ENCODE data around the gene GORASP2. TPM values are rescaled to one million over a fixed set of nuclear protein-coding genes. Genes with fewer than 3 reads are reported as not detected.

The GORASP2 gene
- total RNA-seq, 1 experiment from 2014 or later: 97.7 TPM

DNA sequence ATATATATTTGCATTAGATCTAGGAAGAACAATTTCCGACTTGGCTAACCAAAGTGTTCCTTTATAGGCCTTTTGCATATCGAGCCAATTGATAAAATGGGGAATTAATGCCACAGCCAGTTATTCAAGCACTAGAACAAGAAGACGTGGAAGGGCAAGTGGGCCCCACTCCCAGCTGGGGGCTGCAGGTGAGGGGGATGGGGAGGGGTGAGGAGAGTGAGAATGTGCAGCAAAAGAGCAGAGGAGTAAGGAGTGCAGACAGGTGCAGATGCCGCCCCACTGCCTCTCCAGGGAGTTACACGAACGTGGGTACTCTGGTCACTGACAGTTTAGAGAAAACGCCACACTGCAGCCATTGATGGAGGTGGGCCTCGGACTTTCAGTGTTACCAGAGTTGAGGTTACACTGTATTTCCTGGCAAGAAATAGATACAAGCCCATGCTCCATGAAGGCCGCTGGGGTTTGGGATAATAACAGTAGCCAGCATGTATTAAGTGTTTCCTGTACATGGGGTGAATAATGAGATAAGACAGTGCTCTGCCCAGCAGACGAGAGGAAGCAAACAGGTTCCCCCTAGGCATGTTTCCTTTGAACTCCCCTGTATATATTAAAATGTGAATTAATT lies 40.9 kb downstream of the GORASP2 start:
- no peak overlapping the region for H4K5ac ChIP-seq (ENCODE audit: insufficient read length, low read depth, low read length)
- no peak overlapping the region; the same call in 1 of the 2 replicates for H3K14ac ChIP-seq (ENCODE audit: insufficient read depth, low read length)
- H3K4me2 ChIP-seq (ENCODE audit: insufficient read depth, insufficient read length, low read length): no peak overlapping the region
- no peak overlapping the region for H2BK15ac ChIP-seq (ENCODE audit: low read depth, low read length)
- no peaks in the 10 kb centered on the region for H4K20me1 ChIP-seq (ENCODE audit: control insufficient read depth, insufficient read depth, insufficient read length)
- no peak overlapping the region for H3T11ph ChIP-seq (ENCODE audit: low read length)
- Mint-ChIP-seq H3K4me3 (no peak overlapping the region), H3K27ac (no peak overlapping the region), H3K27me3 (ENCODE audit: low read depth) (peaks cover 3% of the 10 kb centered on the region), H3K4me1 (peaks cover 29 to 35% of the 10 kb centered on the region in 2 experiments), H3K9me3 (no peaks in the 10 kb centered on the region), H3K36me3 (ENCODE audit: insufficient read depth in 1 of 3, low read depth in 3 of 3) (peaks cover 27 to 35% (median 32%) of the 10 kb centered on the region in 3 experiments; a peak in 6 of 7 replicates)
- H3K9ac ChIP-seq (ENCODE audit: extremely low read depth, insufficient read length, low read length): no peak overlapping the region
- H3K23ac ChIP-seq (ENCODE audit: insufficient read length, low read depth, low read length): no peak overlapping the region
- WGBS (ENCODE audit: extremely low coverage, insufficient read length, low lambda C conversion rate): no CpG with 5 or more reads among the region's 10 CpGs
- no peak overlapping the region for H3K56ac ChIP-seq (ENCODE audit: insufficient read length, low read depth, low read length)
- no peak overlapping the region for H2AFZ ChIP-seq (ENCODE audit: low read length)
- TF ChIP-seq, protein P1, sequence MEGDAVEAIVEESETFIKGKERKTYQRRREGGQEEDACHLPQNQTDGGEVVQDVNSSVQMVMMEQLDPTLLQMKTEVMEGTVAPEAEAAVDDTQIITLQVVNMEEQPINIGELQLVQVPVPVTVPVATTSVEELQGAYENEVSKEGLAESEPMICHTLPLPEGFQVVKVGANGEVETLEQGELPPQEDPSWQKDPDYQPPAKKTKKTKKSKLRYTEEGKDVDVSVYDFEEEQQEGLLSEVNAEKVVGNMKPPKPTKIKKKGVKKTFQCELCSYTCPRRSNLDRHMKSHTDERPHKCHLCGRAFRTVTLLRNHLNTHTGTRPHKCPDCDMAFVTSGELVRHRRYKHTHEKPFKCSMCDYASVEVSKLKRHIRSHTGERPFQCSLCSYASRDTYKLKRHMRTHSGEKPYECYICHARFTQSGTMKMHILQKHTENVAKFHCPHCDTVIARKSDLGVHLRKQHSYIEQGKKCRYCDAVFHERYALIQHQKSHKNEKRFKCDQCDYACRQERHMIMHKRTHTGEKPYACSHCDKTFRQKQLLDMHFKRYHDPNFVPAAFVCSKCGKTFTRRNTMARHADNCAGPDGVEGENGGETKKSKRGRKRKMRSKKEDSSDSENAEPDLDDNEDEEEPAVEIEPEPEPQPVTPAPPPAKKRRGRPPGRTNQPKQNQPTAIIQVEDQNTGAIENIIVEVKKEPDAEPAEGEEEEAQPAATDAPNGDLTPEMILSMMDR (conservative IDR thresholded peaks at IDR 0.05): no peak
- H3K79me1 ChIP-seq (ENCODE audit: insufficient read depth, low read depth, low read length, poor library complexity, severe bottlenecking): no peaks in the 10 kb centered on the region
- no peaks in the 10 kb centered on the region for H3K27me3 ChIP-seq (ENCODE audit: insufficient read depth, low read length)
- H4K91ac ChIP-seq (ENCODE audit: insufficient read length, low read depth, low read length): no peak overlapping the region
- H3K79me2 ChIP-seq (ENCODE audit: insufficient read depth, low read length): no peaks in the 10 kb centered on the region
- H2BK120ac ChIP-seq (ENCODE audit: low read depth, low read length, poor library complexity, severe bottlenecking): no peak overlapping the region
- H3K18ac ChIP-seq (ENCODE audit: insufficient read length, low read depth, low read length): no peak overlapping the region
- no peak overlapping the region for H2BK5ac ChIP-seq (ENCODE audit: insufficient read length, low read length)
- no peak overlapping the region for H4K8ac ChIP-seq (replicated peaks; ENCODE audit: insufficient read length, low read depth, low read length)
- DNase-seq: no peak
- no peak overlapping the region for H2BK20ac ChIP-seq (ENCODE audit: low read depth, low read length, poor library complexity, severe bottlenecking)
- H3K4ac ChIP-seq (ENCODE audit: low read depth, low read length): no peak overlapping the region
- no peaks in the 10 kb centered on the region; the same call in 1 of the 2 replicates for H3K4me1 ChIP-seq (ENCODE audit: insufficient read depth, low read length)
- H3K23me2 ChIP-seq (ENCODE audit: insufficient read length, low read depth, low read length, poor library complexity, severe bottlenecking): no peaks in the 10 kb centered on the region
- no peak overlapping the region for H3K27ac ChIP-seq (ENCODE audit: insufficient read length, low read depth, low read length)
- no peak overlapping the region for H2BK12ac ChIP-seq (ENCODE audit: insufficient read length, low read depth, low read length)
- H2AK5ac ChIP-seq (ENCODE audit: insufficient read length, low read length): no peak overlapping the region
- H3K9me3 ChIP-seq (ENCODE audit: control insufficient read depth, low read depth, low read length): no peaks in the 10 kb centered on the region

All from H9 (cell line).